KMS-11 (cell line): ENCODE results near the gene SCARB1.

Experiments
- H2AFZ ChIP-seq: fragments of 200-600 bp; sonication (generic); 2 replicates; pipeline ENCODE4 v1.6.1; 2016; ENCODE audit warnings: antibody characterized with exemption, mixed run types, low read depth
- H3K27ac ChIP-seq: fragments of 200-600 bp; sonication (generic); 2 replicates; pipeline ENCODE4 v1.6.1; 2016; ENCODE audit warnings: mild to moderate bottlenecking, mixed run types
- H3K27me3 ChIP-seq: fragments of 200-600 bp; sonication (generic); 2 replicates; pipeline ENCODE4 v1.6.1; 2017; ENCODE audit warnings: mild to moderate bottlenecking, low read depth, mixed run types, moderate library complexity; ENCODE audit not compliant: insufficient read depth
- H3K36me3 ChIP-seq: fragments of 200-600 bp; sonication (generic); 2 replicates; pipeline ENCODE4 v1.6.1; 2017; ENCODE audit warnings: mild to moderate bottlenecking, mixed run types; ENCODE audit not compliant: insufficient read depth
- H3K4me1 ChIP-seq: fragments of 200-600 bp; sonication (generic); 2 replicates; pipeline ENCODE4 v1.6.1; 2016; ENCODE audit warnings: mild to moderate bottlenecking, low read depth, mixed run types; ENCODE audit not compliant: poor library complexity, severe bottlenecking
- H3K4me2 ChIP-seq: fragments of 200-600 bp; sonication (generic); 2 replicates; pipeline ENCODE4 v1.7.0; 2016; ENCODE audit warnings: mild to moderate bottlenecking, mixed run types
- H3K4me3 ChIP-seq: fragments of 200-600 bp; sonication (generic); IDR thresholded peaks from 2 replicates; pipeline ENCODE4 v1.6.1; 2017; ENCODE audit warnings: low read depth, low read length, mixed read lengths; ENCODE audit not compliant: insufficient read depth
- H3K79me2 ChIP-seq: fragments of 200-600 bp; sonication (generic); 2 replicates; pipeline ENCODE4 v1.6.1; 2016; ENCODE audit warnings: low read depth, mixed run types; ENCODE audit not compliant: insufficient read depth
- H3K9ac ChIP-seq: fragments of 200-600 bp; sonication (generic); 2 replicates; pipeline ENCODE4 v1.6.1; 2016; ENCODE audit warnings: mild to moderate bottlenecking, mixed run types
- H4K20me1 ChIP-seq: fragments of 200-600 bp; sonication (generic); 2 replicates; pipeline ENCODE4 v1.6.1; 2016; ENCODE audit warnings: mild to moderate bottlenecking, mixed run types; ENCODE audit not compliant: insufficient read depth
- CTCF ChIP-seq: fragments of 200-600 bp; sonication (generic); conservative IDR thresholded peaks from 2 replicates; pipeline ENCODE4 v1.6.1; 2017; ENCODE audit warnings: low read depth, mild to moderate bottlenecking, antibody characterized with exemption, low read length, moderate library complexity, mixed read lengths

SCARB1 gene

GRCh38 chr12:124872068-124872719, 8.5 kb upstream of the SCARB1 start:
- Histone ChIP-seq H3K27ac (no peak overlapping the region), H3K4me2 (no peak overlapping the region)

GRCh38 chr12:124871297-124871696, 7.6 kb upstream of the SCARB1 start:
- H3K27ac ChIP-seq, result no peak overlapping the region
- H4K20me1 ChIP-seq, result no peaks in the 10 kb centered on the region
- H3K9ac ChIP-seq, result no peak overlapping the region
- H3K79me2 ChIP-seq, result no peaks in the 10 kb centered on the region
- TF ChIP-seq CTCF, result no peak
- H2AFZ ChIP-seq, result no peak overlapping the region
- H3K4me1 ChIP-seq, result no peaks in the 10 kb centered on the region
- no peak overlapping the region for H3K4me2 ChIP-seq
- no peaks in the 10 kb centered on the region for H3K27me3 ChIP-seq
- no peaks in the 10 kb centered on the region for H3K36me3 ChIP-seq
- H3K4me3 ChIP-seq, result no peak overlapping the region

More at GRCh38 chr12:124872068-124872719, 8.5 kb upstream of the SCARB1 start:
- no peaks in the 10 kb centered on the region for H3K4me1 ChIP-seq
- H3K36me3 ChIP-seq, result no peaks in the 10 kb centered on the region
- no peaks in the 10 kb centered on the region for H3K79me2 ChIP-seq
- no peak overlapping the region for H3K9ac ChIP-seq
- TF ChIP-seq CTCF, result no peak
- no peak overlapping the region for H2AFZ ChIP-seq
- no peak overlapping the region for H3K4me3 ChIP-seq
- H4K20me1 ChIP-seq, result no peaks in the 10 kb centered on the region
- no peaks in the 10 kb centered on the region for H3K27me3 ChIP-seq

GRCh38 chr12:124870515-124870914, 6.9 kb upstream of the SCARB1 start:
- Histone ChIP-seq H3K27ac (no peak overlapping the region), H3K36me3 (no peaks in the 10 kb centered on the region), H3K27me3 (no peaks in the 10 kb centered on the region), H3K79me2 (no peaks in the 10 kb centered on the region), H4K20me1 (no peaks in the 10 kb centered on the region), H2AFZ (no peak overlapping the region), H3K4me3 (no peak overlapping the region), H3K9ac (no peak overlapping the region), H3K4me1 (no peaks in the 10 kb centered on the region), H3K4me2 (no peak overlapping the region)
- no peak for TF ChIP-seq CTCF

GRCh38 chr12:124869059-124869665, 5.5 kb upstream of the SCARB1 start:
- no peaks in the 10 kb centered on the region for H4K20me1 ChIP-seq
- H3K79me2 ChIP-seq, result no peaks in the 10 kb centered on the region
- H3K27ac ChIP-seq, result no peak overlapping the region
- H3K9ac ChIP-seq, result no peak overlapping the region
- H3K4me1 ChIP-seq, result no peaks in the 10 kb centered on the region
- no peak overlapping the region for H2AFZ ChIP-seq
- no peak overlapping the region for H3K4me2 ChIP-seq
- no peaks in the 10 kb centered on the region for H3K36me3 ChIP-seq
- TF ChIP-seq CTCF, result no peak
- H3K4me3 ChIP-seq, result no peak overlapping the region
- no peaks in the 10 kb centered on the region for H3K27me3 ChIP-seq
